GM06990 (cell line): Measurements from ENCODE around the gene GPR146.

ENCODE experiments used
- DNase-seq: peaks from one replicate; pipeline ENCODE4 v3.0.0-alpha.2; 2011; ENCODE audit not compliant: insufficient read length; ENCODE audit errors: extremely low read depth
- H3K27me3 ChIP-seq: replicated peaks from 2 replicates; pipeline ENCODE4 v1.6.0; 2011; ENCODE audit warnings: low read length; ENCODE audit not compliant: control insufficient read depth, insufficient read depth
- H3K36me3 ChIP-seq: 2 replicates; pipeline ENCODE4 v1.5.1; 2011; ENCODE audit warnings: low read length; ENCODE audit not compliant: control insufficient read depth, insufficient read depth
- H3K4me3 ChIP-seq: replicated peaks from 2 replicates; pipeline ENCODE4 v1.5.1; 2011; ENCODE audit warnings: low read depth, mild to moderate bottlenecking, control low read depth, low read length
- TF ChIP-seq, protein P1 (sequence below): IDR thresholded peaks from 2 replicates; pipeline ENCODE4 v1.5.1; 2011; ENCODE audit warnings: low read length, control low read depth, mild to moderate bottlenecking, inconsistent platforms; ENCODE audit not compliant: insufficient read depth, poor library complexity, severe bottlenecking

Gene GPR146

GRCh38 chr7:1076184-1077072, 32.1 kb downstream of the GPR146 start:
- Histone ChIP-seq H3K4me3 (no peak overlapping the region), H3K36me3 (no peaks in the 10 kb centered on the region; the same call in 1 of the 2 replicates), H3K27me3 (no peaks in the 10 kb centered on the region)
- TF ChIP-seq, protein P1, sequence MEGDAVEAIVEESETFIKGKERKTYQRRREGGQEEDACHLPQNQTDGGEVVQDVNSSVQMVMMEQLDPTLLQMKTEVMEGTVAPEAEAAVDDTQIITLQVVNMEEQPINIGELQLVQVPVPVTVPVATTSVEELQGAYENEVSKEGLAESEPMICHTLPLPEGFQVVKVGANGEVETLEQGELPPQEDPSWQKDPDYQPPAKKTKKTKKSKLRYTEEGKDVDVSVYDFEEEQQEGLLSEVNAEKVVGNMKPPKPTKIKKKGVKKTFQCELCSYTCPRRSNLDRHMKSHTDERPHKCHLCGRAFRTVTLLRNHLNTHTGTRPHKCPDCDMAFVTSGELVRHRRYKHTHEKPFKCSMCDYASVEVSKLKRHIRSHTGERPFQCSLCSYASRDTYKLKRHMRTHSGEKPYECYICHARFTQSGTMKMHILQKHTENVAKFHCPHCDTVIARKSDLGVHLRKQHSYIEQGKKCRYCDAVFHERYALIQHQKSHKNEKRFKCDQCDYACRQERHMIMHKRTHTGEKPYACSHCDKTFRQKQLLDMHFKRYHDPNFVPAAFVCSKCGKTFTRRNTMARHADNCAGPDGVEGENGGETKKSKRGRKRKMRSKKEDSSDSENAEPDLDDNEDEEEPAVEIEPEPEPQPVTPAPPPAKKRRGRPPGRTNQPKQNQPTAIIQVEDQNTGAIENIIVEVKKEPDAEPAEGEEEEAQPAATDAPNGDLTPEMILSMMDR, result no peak
- DNase-seq, result no peak

- TF ChIP-seq, protein P1, result no peak
- Histone ChIP-seq H3K36me3 (peaks cover under 1% of the 10 kb centered on the region), H3K27me3 (no peaks in the 10 kb centered on the region), H3K4me3 (no peak overlapping the region)
- DNase-seq, result no peak
Observed at GRCh38 chr7:1078519-1078918, 34.2 kb downstream of the GPR146 start.

GRCh38 chr7:1078985-1079384, 34.6 kb downstream of the GPR146 start:
- Histone ChIP-seq H3K4me3 (no peak overlapping the region), H3K36me3 (peaks cover 2% of the 10 kb centered on the region), H3K27me3 (no peaks in the 10 kb centered on the region)
- TF ChIP-seq, protein P1, result no peak
- no peak for DNase-seq

DNA sequence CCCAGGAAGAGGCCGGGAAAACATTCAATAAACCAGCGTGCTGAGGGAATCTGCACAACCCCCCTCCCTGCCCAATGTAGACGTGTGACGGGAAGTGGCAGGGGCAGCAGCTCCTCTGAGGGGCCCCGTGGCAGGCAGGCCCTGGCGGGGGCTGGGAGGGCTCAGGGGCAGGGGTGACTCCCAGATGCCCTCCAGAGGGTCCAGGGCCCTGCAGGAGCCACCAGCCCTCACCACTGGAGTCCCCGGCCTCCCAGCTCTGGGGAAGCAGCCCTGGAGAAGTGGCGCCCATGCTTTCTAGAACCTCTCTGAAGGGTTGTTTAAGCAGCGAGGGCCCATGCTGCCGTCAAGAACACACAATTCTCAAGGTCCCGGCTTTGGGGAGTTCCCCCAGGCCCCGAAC, 35.2 kb downstream of the GPR146 start:
- no peak for DNase-seq
- no peak overlapping the region for H3K4me3 ChIP-seq
- H3K27me3 ChIP-seq, result no peaks in the 10 kb centered on the region
- TF ChIP-seq, protein P1, result no peak
- peaks cover 2% of the 10 kb centered on the region for H3K36me3 ChIP-seq

- Histone ChIP-seq H3K4me3 (no peak overlapping the region), H3K27me3 (no peaks in the 10 kb centered on the region), H3K36me3 (peaks cover 2% of the 10 kb centered on the region)
- TF ChIP-seq, protein P1, result no peak
- no peak for DNase-seq
Observed at GRCh38 chr7:1080252-1080920, 36.0 kb downstream of the GPR146 start.
